ENCODE results near the gene FLT3LG.

Gene FLT3LG

GRCh38 chr19:49530708-49531107, 56.7 kb downstream of the FLT3LG start:
- H3K27ac ChIP-seq, result no peak overlapping the region
- no peak for TF ChIP-seq ZFX (IDR thresholded peaks at IDR 0.05; ENCODE audit: borderline replicate concordance)
- TF ChIP-seq CTCF (IDR thresholded peaks at IDR 0.05), result no peak

GRCh38 chr19:49533551-49534488, 59.8 kb downstream of the FLT3LG start:
- no peak overlapping the region for H3K27ac ChIP-seq
- no peak for TF ChIP-seq ZFX (IDR thresholded peaks at IDR 0.05; ENCODE audit: borderline replicate concordance)
- TF ChIP-seq CTCF (IDR thresholded peaks at IDR 0.05), result peak; percentile 48

GRCh38 chr19:49534632-49535385, 60.8 kb downstream of the FLT3LG start:
- TF ChIP-seq CTCF (IDR thresholded peaks at IDR 0.05) (no peak), ZFX (IDR thresholded peaks at IDR 0.05; ENCODE audit: borderline replicate concordance) (no peak)
- H3K27ac ChIP-seq, result no peak overlapping the region
